ENCODE data around the gene SPACA6.
"Not testable (repeated sequence)": the region's sequence is repeated elsewhere in the genome, so short reads cannot be mapped to it uniquely, and the experiment has no call there.

SPACA6 gene

GRCh38 chr19:51733742-51734522, 40.8 kb downstream of the SPACA6 start:
- in situ Hi-C loops (cut with MboI; ENCODE audit: low sequenced_read_pairs) = no loop called here

GRCh38 chr19:51735759-51736449, 42.8 kb downstream of the SPACA6 start:
- in situ Hi-C loops (cut with MboI; ENCODE audit: low sequenced_read_pairs) = no loop called here

- in situ Hi-C loops (cut with MboI; ENCODE audit: low sequenced_read_pairs) = no loop called here
Measured at GRCh38 chr19:51737389-51737788, 44.3 kb downstream of the SPACA6 start.

- in situ Hi-C loops (cut with MboI; ENCODE audit: low sequenced_read_pairs) = no loop called here
Measured at GRCh38 chr19:51737924-51738323, 44.8 kb downstream of the SPACA6 start.

GRCh38 chr19:51738523-51738922, 45.4 kb downstream of the SPACA6 start:
- in situ Hi-C loops (cut with MboI; ENCODE audit: low sequenced_read_pairs) = not testable (repeated sequence)

- in situ Hi-C loops (cut with MboI; ENCODE audit: low sequenced_read_pairs) = no loop called here
Measured at GRCh38 chr19:51739466-51740213, 46.5 kb downstream of the SPACA6 start.

GRCh38 chr19:51740356-51740755, 47.2 kb downstream of the SPACA6 start:
- in situ Hi-C loops (cut with MboI; ENCODE audit: low sequenced_read_pairs) = no loop called here

GRCh38 chr19:51742789-51743188, 49.7 kb downstream of the SPACA6 start:
- in situ Hi-C loops (cut with MboI; ENCODE audit: low sequenced_read_pairs) = no loop called here

GRCh38 chr19:51743405-51743804, 50.3 kb downstream of the SPACA6 start:
- in situ Hi-C loops (cut with MboI; ENCODE audit: low sequenced_read_pairs) = no loop called here

GRCh38 chr19:51746731-51747130, 53.6 kb downstream of the SPACA6 start:
- in situ Hi-C loops (cut with MboI; ENCODE audit: low sequenced_read_pairs) = no loop called here

- in situ Hi-C loops (cut with MboI; ENCODE audit: low sequenced_read_pairs) = no loop called here
Measured at GRCh38 chr19:51749979-51750378, 56.8 kb downstream of the SPACA6 start.

- in situ Hi-C loops (cut with MboI; ENCODE audit: low sequenced_read_pairs) = no loop called here
Measured at GRCh38 chr19:51750400-51751094, 57.4 kb downstream of the SPACA6 start.

GRCh38 chr19:51751655-51752054, 58.5 kb downstream of the SPACA6 start, which contains the start of gene FPR1:
TSS of gene FPR1 (minus strand) at chr19:51751878. CDS start at chr19:51746994, 4,884 bp downstream.
- in situ Hi-C loops (cut with MboI; ENCODE audit: low sequenced_read_pairs) = no loop called here

GRCh38 chr19:51754109-51754508, 61.0 kb downstream of the SPACA6 start:
- in situ Hi-C loops (cut with MboI; ENCODE audit: low sequenced_read_pairs) = no loop called here

- in situ Hi-C loops (cut with MboI; ENCODE audit: low sequenced_read_pairs) = no loop called here
Measured at GRCh38 chr19:51754770-51755169, 61.6 kb downstream of the SPACA6 start.
